ENCODE results near the gene SETDB2.

SETDB2 gene

DNA sequence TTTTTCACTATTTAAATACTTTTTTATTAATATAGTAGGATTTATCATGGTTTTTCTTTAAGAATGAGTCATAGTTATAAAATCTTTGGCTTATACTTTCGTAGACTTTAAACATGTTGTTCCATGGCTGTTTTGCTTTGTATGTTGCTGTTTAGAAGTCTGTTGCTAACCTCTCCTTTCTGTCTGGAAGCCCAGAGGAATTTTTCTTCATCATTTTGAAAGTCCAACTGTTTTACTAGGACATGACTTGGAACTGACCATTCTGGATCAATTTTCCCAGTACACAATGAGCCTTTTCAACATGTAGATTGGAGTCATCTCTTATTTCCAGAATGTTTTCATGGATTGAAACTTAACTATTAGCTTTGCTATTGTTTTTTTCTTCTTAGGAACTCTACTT lies 8.1 kb upstream of the SETDB2 start:
- no peak for DNase-seq

- no peak for DNase-seq
These were observed 7.2 kb upstream of the SETDB2 start for GRCh38 chr13:49436890-49437289.

DNA sequence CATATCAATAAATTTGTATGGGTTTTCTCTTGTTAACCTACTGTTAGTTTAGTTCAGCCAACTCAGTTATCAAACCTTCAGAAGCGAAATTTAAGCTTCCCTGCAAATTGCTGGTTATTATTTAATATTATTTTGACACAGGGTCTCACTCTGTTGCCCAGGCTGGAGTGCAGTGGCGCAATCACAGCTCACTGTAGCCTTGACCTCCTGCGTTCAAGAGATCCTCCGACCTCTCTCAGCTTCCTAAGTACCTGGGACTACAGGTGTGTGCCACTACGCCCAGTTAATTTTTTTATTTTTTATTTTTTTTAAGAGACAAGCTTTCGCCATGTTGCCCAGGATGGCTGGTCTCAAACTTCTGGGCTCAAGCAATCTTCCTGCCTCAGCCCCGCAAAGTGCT lies 6.4 kb upstream of the SETDB2 start:
- no peak for DNase-seq

- DNase-seq = no peak
These were observed 4.5 kb upstream of the SETDB2 start for GRCh38 chr13:49439609-49440008.

DNA sequence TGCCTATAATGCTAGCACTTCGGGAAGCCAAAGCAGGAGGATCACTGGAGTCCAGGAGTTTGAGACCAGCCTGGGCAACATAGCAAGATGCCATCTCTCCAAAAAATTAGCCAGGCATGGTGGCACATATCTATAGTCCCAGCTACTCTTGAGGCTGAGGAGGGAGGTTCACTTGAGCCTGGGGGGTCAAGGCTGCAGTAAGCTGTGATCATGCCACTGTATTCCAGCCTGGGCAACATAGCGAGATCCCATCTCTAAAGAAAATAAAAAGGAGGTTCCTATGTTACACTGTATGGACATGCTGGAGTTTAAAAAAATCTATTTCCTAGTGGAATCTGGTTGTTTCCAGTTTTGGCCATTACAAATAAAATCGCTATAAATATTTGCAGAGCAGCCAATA lies 2.8 kb upstream of the SETDB2 start:
- DNase-seq = no peak

DNA sequence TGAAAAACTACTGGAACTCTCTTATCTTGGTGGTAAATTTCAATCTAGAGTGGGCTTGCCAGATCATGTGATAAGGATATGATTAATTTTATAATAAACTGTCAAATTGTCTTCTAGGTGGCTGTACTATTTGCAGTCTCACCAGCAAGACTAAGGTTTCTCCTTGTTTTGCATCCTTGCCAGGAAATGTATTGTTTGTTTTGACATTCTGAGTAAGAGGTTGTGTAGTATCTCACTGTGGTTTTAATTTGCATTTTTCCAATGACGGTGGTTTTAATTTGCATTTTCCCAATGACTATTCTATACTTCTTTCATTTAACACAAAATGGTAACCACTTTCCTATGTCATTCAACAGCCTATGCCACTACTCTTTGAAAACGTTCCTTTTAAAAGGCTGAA lies 2.2 kb upstream of the SETDB2 start:
- no peak for DNase-seq

DNA sequence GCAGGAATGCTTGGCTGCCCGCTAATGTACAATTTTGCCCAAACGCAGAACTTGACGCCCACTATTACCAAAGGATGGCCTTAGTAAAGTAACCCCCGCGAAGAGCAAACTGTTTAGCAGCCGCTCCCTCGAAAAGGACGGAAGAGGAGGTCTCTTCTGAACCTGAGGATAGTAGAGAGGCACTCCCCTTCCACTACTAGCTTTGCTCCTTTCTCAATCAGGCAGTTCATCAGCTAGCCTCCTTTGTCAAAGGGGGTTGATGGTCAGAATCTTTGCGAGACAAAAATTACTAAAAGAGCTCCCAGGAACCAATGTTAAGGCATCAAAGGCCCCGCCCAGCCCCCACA lies 744 bp upstream of the SETDB2 start:
- DNase-seq = no peak

- no peak for DNase-seq
These were observed 686 bp downstream of the SETDB2 start for GRCh38 chr13:49444524-49445395.

- DNase-seq = no peak
These were observed 2.4 kb downstream of the SETDB2 start for GRCh38 chr13:49446473-49446872.

DNA sequence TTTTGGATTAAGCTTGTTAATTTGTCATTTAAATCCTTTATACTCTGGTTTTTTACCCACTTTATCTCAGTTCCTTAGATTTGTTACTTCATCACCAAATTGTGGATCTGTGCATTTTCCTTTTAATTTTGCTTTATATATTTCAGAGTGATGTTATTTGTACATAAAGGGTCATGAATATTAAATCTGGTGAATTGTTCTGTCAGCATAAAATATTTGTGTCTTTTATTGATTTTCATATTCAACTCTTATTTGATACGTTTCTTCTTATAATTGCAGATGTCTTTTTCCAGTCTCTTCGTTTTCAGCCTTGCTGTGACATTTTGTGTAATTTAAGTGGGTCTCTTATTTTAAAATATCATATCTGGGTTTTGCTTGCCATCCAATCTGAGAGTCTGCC lies 4.7 kb downstream of the SETDB2 start:
- no peak for DNase-seq

GRCh38 chr13:49450105-49450819 lies 6.2 kb downstream of the SETDB2 start:
- no peak for DNase-seq

DNA sequence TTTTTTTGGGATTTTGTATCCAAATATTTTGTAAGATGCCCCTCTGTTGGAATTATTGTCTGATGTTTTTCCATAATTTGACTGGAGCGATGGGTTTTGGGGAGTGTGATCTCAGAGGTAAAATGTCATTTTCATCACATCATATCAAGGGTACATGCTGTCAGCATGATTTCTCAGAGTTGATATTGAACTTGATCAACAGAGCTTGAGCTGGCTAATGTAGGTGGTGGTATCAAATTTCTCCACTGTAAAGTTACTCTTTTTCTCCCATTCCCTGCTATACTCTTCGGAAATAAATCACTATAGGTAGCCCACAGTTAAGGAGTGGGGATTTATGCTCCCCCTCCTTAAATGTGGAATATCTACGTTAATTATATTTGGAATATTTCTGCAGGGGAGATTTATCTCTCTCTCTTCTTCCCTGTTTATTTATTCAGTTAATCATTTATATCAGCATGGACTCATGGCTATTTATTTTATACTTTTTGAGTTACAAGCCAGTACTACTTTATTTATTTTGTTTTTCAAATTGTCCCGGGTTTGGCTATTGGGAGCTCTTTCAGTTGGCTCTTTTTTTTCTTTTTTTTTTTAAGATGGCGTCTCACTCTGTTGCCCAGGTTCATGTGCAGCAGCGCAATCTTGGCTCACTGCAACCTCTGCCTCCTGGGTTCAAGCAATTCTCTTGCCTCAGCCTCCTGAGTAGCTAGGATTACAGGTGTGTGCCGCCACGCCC lies 8.8 kb downstream of the SETDB2 start:
- no peak for DNase-seq

DNA sequence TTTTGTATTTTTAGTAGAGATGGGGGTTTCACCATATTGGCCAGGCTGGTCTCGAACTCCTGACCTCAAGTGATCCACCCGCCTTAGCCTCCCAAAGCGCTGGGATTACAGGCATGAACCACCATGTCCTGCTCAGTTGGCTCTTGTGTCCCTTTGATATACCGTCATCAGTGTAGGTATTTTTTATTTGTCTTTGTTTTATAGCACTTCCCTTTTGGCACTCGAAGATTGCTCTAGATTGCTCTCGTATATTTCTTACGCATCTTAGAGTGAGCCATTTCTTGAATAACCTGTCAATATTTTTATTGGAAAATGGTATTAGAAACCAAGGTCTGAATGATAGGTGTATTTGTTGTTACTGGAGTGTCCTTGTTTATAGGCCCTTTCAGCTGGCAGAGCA lies 9.4 kb downstream of the SETDB2 start:
- DNase-seq = no peak

DNA sequence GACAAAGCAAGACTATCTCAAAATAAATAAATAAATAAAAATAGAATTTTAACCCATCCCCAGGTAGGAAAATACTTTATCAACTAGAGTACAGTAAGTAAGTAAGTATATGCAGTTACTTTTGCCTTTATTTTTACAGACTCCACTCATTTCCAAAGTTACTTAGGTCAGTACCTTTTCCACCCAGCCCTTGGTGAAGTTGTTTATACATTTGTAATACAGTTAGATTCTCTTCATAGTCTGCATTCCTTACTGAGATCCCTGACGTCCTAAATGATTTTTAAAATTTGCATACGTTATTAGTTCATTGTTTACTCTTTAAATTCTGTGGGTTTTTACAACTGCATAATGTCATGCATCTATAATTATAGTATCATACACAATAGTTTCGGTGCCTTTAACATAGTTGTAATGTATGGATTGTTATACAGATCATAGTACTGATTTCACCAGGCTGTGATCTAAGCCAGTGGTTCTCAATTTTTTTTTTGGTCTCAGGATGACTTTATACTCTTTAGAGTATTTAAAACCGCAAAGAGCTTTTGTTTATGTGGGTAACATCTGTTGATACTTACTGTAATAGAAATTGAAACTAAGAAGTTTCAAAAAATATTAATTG lies 10.4 kb downstream of the SETDB2 start:
- DNase-seq = no peak

- no peak for DNase-seq
These were observed 10.9 kb downstream of the SETDB2 start for GRCh38 chr13:49455007-49455398.

GRCh38 chr13:49456156-49456555 lies 12.1 kb downstream of the SETDB2 start:
- no peak for DNase-seq

DNA sequence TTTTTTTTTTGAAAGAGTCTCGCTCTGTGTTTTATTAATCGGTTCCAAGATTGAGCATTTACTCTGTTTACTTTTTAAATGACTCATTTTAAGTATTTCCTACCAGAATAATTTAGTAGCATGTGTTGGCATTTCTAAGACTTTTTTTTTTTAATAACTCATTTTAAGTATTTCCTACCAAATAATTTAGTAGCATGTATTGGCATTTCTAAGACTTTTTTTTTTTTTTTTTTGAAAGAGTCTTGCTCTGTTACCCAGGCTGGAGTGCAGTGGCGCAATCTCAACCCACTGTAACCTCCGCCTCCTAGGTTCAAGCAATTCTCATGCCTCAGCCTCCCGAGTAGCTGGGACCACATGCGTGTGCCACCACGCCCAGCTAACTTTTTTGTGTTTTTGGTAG lies 13.1 kb downstream of the SETDB2 start:
- no peak for DNase-seq

DNA sequence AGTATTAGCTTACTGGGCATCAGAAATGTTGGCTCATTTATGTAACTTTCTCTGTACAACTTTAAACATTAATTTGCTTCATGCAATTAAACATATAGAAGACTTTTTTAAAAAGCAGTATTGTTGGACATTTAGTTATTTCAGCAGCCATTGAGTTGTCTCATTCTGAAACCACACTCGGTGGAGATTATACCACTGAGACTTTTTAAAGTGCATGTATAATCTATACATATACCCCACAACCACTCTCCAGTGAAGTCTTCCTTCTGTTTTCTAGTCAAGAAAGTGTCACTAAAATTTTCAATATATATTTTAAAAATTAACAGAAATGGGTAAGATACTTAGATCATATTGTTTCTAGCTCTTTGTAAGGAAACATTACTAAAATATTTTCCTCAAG lies 15.5 kb downstream of the SETDB2 start:
- no peak for DNase-seq

DNA sequence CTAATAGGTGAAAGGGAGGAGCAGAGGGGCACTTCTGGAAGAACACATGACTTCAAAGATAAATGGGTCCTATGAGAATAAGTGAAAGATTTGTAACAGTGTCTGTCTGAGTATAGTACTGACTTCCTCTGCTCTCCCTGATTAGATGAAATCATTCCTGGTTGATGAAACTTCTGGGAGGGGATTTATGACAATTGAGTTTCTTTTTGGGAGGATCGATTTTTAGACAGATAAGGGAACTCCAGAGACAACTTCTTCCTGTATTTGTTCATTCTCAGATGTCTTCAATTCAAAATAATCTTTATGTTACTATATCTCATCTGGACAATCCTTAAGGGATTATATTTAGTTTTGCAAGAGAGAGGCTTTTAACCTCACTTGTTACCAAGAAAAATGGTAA lies 20.0 kb downstream of the SETDB2 start:
- no peak for DNase-seq

DNA sequence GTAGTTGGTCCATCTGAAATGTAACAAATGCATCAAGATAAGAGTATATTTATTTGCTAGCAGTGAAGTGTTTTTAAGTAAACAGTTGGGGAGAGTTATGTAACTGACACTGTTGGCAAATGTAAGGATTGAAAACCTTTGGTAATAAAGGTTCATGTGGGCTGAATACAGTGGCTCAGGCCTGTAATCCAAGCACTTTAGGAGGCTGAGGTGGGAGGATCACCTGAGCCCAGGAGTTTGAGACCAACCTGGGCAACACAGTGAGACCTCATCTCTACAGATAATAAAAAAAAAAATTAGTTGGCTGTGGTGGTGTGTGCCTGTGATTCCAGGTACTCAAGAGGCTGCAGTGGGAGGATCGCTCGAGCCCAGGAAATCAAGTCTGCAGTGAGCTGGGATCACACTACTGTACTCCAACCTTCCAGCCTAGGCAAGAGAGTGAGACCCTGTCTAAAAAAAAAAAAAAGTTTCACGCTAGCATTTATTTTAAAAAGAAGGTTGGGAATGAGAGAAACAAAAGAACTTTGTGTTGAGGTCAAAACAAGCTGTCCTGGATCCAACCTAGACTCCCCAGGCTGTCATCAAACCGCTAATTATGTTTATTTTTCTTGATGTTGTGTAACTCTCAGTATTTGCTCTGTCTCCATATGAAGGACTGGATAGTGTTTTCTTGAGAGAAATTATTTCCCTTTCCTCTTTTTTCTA lies 20.7 kb downstream of the SETDB2 start:
- no peak for DNase-seq

DNA sequence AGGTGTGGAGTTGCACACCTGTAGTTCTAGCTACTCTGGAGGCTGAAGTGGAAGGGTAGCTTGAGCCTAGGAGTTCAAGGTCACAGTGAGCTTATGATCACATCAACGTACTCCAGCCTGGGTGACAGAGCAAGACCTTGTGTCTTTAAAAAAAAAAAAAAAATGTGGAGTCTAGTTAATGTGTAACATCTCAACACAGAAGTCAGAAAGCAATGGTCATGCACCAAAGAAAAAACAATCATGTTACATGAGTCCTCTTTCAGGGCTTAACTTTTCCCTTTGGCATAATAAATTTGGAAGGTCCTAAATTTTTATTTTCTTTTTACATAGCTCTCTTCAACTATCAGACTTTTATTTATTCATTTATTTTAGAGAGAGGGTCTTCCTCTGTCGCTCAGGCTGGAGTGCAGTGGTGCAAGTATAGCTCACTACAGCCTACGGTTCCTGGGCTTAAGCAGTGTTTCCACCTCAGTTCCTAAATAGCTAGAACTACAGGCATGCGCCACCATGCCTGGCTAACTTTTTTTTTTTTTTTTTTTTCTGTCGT lies 22.3 kb downstream of the SETDB2 start:
- DNase-seq = no peak

DNA sequence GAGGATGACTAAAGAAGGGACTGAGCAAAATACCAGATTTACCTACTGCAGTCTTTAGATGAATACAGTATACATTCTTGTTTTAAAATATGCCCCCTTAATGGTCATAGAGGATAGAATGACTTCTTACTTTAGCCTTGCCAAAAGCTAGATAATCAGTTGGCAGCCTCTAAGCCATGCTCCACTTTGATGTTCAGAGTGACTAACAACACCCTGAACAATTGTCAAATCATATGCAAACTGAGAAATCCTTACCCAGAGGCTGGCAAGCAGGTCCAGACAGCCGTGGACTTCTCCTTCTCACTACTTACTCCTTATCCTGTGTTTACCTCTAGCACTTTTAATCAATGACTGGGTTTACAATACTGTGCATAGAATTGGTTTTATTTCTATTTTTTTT lies 28.1 kb downstream of the SETDB2 start:
- no peak for DNase-seq

DNA sequence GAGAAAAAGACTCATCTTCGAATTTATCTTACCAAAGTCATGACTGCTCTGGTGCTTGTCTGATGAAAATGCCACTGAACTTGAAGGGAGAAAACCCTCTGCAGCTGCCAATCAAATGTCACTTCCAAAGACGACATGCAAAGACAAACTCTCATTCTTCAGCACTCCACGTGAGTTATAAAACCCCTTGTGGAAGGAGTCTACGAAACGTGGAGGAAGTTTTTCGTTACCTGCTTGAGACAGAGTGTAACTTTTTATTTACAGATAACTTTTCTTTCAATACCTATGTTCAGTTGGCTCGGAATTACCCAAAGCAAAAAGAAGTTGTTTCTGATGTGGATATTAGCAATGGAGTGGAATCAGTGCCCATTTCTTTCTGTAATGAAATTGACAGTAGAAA lies 32.5 kb downstream of the SETDB2 start:
- DNase-seq = no peak

Measured in retina (tissue), 1 donor.